DND-41 (cell line): ENCODE measurements around the gene SLAMF1.
A peak's percentile ranks its signal among the peaks of the same experiment; 100 is the strongest.
"Not testable (repeated sequence)": the region's sequence is repeated elsewhere in the genome, so short reads cannot be mapped to it uniquely, and the experiment has no call there.

Experiments used
- ATAC-seq: fragments of 200-7000 bp; cut with Tn5 transposase; 3 replicates; pipeline ENCODE4 v1.9.1; 2021; ENCODE audit warnings: low read depth; ENCODE audit not compliant: insufficient read depth
- DNase-seq: peaks from one replicate; pipeline ENCODE4 v3.0.0-alpha.2; 2020
- H2AFZ ChIP-seq: 2 replicates; pipeline ENCODE4 v1.6.0; 2012; ENCODE audit warnings: low read depth, low read length
- H3K27ac ChIP-seq: 2 replicates; pipeline ENCODE4 v1.5.1; 2012; ENCODE audit warnings: low read length, inconsistent platforms
- H3K27me3 ChIP-seq: fragments of 200-600 bp; sonication (generic); 2 replicates; pipeline ENCODE4 v1.6.0; 2012; ENCODE audit warnings: low read length, mild to moderate bottlenecking, inconsistent platforms; ENCODE audit not compliant: insufficient read depth, poor library complexity
- H3K36me3 ChIP-seq: 2 replicates; pipeline ENCODE4 v1.5.1; 2012; ENCODE audit warnings: low read length, inconsistent platforms; ENCODE audit not compliant: insufficient read depth
- H3K4me1 ChIP-seq: 2 replicates; pipeline ENCODE4 v1.5.1; 2012; ENCODE audit warnings: mild to moderate bottlenecking, low read length; ENCODE audit not compliant: insufficient read depth
- H3K4me2 ChIP-seq: 2 replicates; pipeline ENCODE4 v1.6.0; 2012; ENCODE audit warnings: mild to moderate bottlenecking, moderate library complexity, low read length, inconsistent platforms; ENCODE audit not compliant: insufficient read depth
- H3K4me3 ChIP-seq, 2 experiments: fragments of 200-600 bp in 1 of 2; shearing (Covaris generic) in 1 of 2; 2 replicates each; pipeline ENCODE4 v1.5.1; 2012 to 2016; ENCODE audit warnings: inconsistent platforms in 2 of 2, low read length in 2 of 2, mild to moderate bottlenecking in 2 of 2, low read depth in 1 of 2, moderate library complexity in 1 of 2
- H3K79me2 ChIP-seq: 2 replicates; pipeline ENCODE4 v1.6.0; 2012; ENCODE audit warnings: low read length, inconsistent platforms; ENCODE audit not compliant: insufficient read depth
- H3K9ac ChIP-seq: 2 replicates; pipeline ENCODE4 v1.6.0; 2012; ENCODE audit warnings: low read depth, mild to moderate bottlenecking, inconsistent platforms, low read length, moderate library complexity
- H3K9me3 ChIP-seq: 2 replicates; pipeline ENCODE4 v1.5.1; 2012; ENCODE audit warnings: low read length, moderate library complexity, mild to moderate bottlenecking, inconsistent platforms; ENCODE audit not compliant: insufficient read depth, severe bottlenecking
- H4K20me1 ChIP-seq: 2 replicates; pipeline ENCODE4 v1.6.0; 2012; ENCODE audit warnings: low read length; ENCODE audit not compliant: insufficient read depth
- CTCF ChIP-seq: IDR thresholded peaks from 2 replicates; pipeline ENCODE4 v1.5.1; 2012; ENCODE audit warnings: borderline replicate concordance, low read length, moderate library complexity, mild to moderate bottlenecking; ENCODE audit not compliant: poor library complexity, severe bottlenecking; ENCODE audit errors: extremely low read depth
- EZH2 ChIP-seq: IDR thresholded peaks from 3 replicates; pipeline ENCODE4 v1.6.1; 2012; ENCODE audit warnings: borderline replicate concordance, low read depth, mild to moderate bottlenecking, moderate library complexity, low read length, inconsistent platforms; ENCODE audit not compliant: severe bottlenecking

The SLAMF1 gene

GRCh38 chr1:160560045-160560705, 86.7 kb downstream of the SLAMF1 start:
- H3K36me3 ChIP-seq: peaks cover 4% of the 10 kb centered on the region; the same call in 1 of the 2 replicates
- no peak overlapping the region for H3K4me2 ChIP-seq
- H3K27me3 ChIP-seq: no peaks in the 10 kb centered on the region
- peak overlapping the region; percentile 22; the same call in 1 of the 2 replicates for H3K27ac ChIP-seq
- peaks cover 31% of the 10 kb centered on the region for H3K4me1 ChIP-seq
- H3K4me3 ChIP-seq: no peak overlapping the region
- no peak overlapping the region for H2AFZ ChIP-seq
- ATAC-seq (peak; percentile 50; the same call in 1 of the 3 replicates), DNase-seq (no peak)
- peaks cover 4% of the 10 kb centered on the region for H3K9me3 ChIP-seq
- TF ChIP-seq CTCF: no peak
- no peak for TF ChIP-seq EZH2
- no peaks in the 10 kb centered on the region for H3K79me2 ChIP-seq
- H3K9ac ChIP-seq: no peak overlapping the region
- no peaks in the 10 kb centered on the region for H4K20me1 ChIP-seq

GRCh38 chr1:160559437-160559836, 87.4 kb downstream of the SLAMF1 start:
- H3K4me2 ChIP-seq: not testable (repeated sequence)

GRCh38 chr1:160558660-160559380, 88.0 kb downstream of the SLAMF1 start:
- Histone ChIP-seq H4K20me1 (no peaks in the 10 kb centered on the region), H2AFZ (no peak overlapping the region), H3K36me3 (peaks cover 4% of the 10 kb centered on the region; the same call in 1 of the 2 replicates), H3K9ac (no peak overlapping the region), H3K4me3 (no peak overlapping the region), H3K27me3 (no peaks in the 10 kb centered on the region), H3K4me1 (peaks cover 31% of the 10 kb centered on the region), H3K9me3 (peaks cover 4% of the 10 kb centered on the region), H3K4me2 (no peak overlapping the region), H3K79me2 (no peaks in the 10 kb centered on the region), H3K27ac (no peak overlapping the region)
- peak; percentile 60; the same call in 2 of the 3 replicates for ATAC-seq
- no peak for DNase-seq
- TF ChIP-seq EZH2: no peak
- TF ChIP-seq CTCF: no peak

More at GRCh38 chr1:160559437-160559836, 87.4 kb downstream of the SLAMF1 start:
- H3K27me3 ChIP-seq, DNase-seq, H3K36me3 ChIP-seq, H3K4me3 ChIP-seq, H3K27ac ChIP-seq, ATAC-seq, H3K9ac ChIP-seq, H2AFZ ChIP-seq, H4K20me1 ChIP-seq, H3K9me3 ChIP-seq, H3K79me2 ChIP-seq: not testable (repeated sequence)
- peaks cover 31% of the 10 kb centered on the region for H3K4me1 ChIP-seq
